HG03571 (cell line): ENCODE data around the gene NFKBIZ.

Source experiments
- ATAC-seq: cut with Tn5 transposase; IDR thresholded peaks from one replicate; pipeline ENCODE4 v1.9.1; 2021; ENCODE audit not compliant: unreplicated experiment

NFKBIZ gene

GRCh38 chr3:101824702-101825101 lies 24.6 kb upstream of the NFKBIZ start:
- ATAC-seq, result no peak

- ATAC-seq, result no peak
These were observed 23.3 kb upstream of the NFKBIZ start for GRCh38 chr3:101825904-101826445.

- peak; percentile 85 for ATAC-seq
These were observed 21.8 kb upstream of the NFKBIZ start for GRCh38 chr3:101827211-101828174.

- ATAC-seq, result no peak
These were observed 21.0 kb upstream of the NFKBIZ start for GRCh38 chr3:101828276-101828675.

- ATAC-seq, result peak; percentile 39
These were observed 20.4 kb upstream of the NFKBIZ start for GRCh38 chr3:101828691-101829436.

- ATAC-seq, result no peak
These were observed 19.9 kb upstream of the NFKBIZ start for GRCh38 chr3:101829437-101829830.

GRCh38 chr3:101829874-101830273 lies 19.4 kb upstream of the NFKBIZ start:
- ATAC-seq, result peak; percentile 23

GRCh38 chr3:101833446-101833974 lies 15.8 kb upstream of the NFKBIZ start:
- ATAC-seq, result no peak

- no peak for ATAC-seq
These were observed 13.6 kb upstream of the NFKBIZ start for GRCh38 chr3:101835676-101836075.

GRCh38 chr3:101836160-101836559 lies 13.2 kb upstream of the NFKBIZ start:
- no peak for ATAC-seq

- ATAC-seq, result no peak
These were observed 12.4 kb upstream of the NFKBIZ start for GRCh38 chr3:101836652-101837598.

- no peak for ATAC-seq
These were observed 10.6 kb upstream of the NFKBIZ start for GRCh38 chr3:101838691-101839090.

- ATAC-seq, result no peak
These were observed 9.2 kb upstream of the NFKBIZ start for GRCh38 chr3:101840066-101840465.

- no peak for ATAC-seq
These were observed 6.9 kb upstream of the NFKBIZ start for GRCh38 chr3:101842245-101842934.

- no peak for ATAC-seq
These were observed 6.4 kb upstream of the NFKBIZ start for GRCh38 chr3:101842935-101843330.

- no peak for ATAC-seq
These were observed 3.9 kb upstream of the NFKBIZ start for GRCh38 chr3:101845425-101845824.

GRCh38 chr3:101846709-101847108 lies 2.6 kb upstream of the NFKBIZ start:
- ATAC-seq, result no peak

- ATAC-seq, result no peak
These were observed 2.0 kb upstream of the NFKBIZ start for GRCh38 chr3:101847328-101847727.

- ATAC-seq, result no peak
These were observed 988 bp upstream of the NFKBIZ start for GRCh38 chr3:101848326-101848725.
